Measurements from ENCODE around the gene LEUTX.

LEUTX gene

DNA sequence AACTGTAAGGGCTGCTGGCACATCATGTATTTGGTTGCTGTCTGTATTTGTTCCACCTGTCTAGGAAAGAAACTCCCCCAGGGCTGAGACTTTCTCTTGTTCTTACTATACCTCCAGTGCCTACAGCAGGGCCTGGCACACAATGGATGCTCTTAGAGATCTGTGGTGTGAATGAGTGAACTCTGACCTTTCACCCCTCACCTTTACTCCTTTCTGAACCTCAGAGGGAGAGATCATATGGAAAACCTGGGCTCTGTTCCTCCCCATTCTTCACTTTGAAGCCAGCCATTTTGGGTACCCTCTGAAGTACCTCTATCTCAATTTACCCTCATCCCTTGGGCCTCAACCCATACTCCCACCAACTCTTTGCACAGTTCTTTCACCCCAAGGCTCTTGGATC is 52.2 kb downstream of the LEUTX start:
- DNase-seq (ENCODE audit: low read depth), result no peak
- H3K4me3 ChIP-seq (ENCODE audit: low read depth, low read length), result no peak overlapping the region
- TF ChIP-seq, protein P1, sequence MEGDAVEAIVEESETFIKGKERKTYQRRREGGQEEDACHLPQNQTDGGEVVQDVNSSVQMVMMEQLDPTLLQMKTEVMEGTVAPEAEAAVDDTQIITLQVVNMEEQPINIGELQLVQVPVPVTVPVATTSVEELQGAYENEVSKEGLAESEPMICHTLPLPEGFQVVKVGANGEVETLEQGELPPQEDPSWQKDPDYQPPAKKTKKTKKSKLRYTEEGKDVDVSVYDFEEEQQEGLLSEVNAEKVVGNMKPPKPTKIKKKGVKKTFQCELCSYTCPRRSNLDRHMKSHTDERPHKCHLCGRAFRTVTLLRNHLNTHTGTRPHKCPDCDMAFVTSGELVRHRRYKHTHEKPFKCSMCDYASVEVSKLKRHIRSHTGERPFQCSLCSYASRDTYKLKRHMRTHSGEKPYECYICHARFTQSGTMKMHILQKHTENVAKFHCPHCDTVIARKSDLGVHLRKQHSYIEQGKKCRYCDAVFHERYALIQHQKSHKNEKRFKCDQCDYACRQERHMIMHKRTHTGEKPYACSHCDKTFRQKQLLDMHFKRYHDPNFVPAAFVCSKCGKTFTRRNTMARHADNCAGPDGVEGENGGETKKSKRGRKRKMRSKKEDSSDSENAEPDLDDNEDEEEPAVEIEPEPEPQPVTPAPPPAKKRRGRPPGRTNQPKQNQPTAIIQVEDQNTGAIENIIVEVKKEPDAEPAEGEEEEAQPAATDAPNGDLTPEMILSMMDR (IDR thresholded peaks at IDR 0.05; ENCODE audit: insufficient read depth, low read depth, low read length, missing control alignments), result no peak

DNA sequence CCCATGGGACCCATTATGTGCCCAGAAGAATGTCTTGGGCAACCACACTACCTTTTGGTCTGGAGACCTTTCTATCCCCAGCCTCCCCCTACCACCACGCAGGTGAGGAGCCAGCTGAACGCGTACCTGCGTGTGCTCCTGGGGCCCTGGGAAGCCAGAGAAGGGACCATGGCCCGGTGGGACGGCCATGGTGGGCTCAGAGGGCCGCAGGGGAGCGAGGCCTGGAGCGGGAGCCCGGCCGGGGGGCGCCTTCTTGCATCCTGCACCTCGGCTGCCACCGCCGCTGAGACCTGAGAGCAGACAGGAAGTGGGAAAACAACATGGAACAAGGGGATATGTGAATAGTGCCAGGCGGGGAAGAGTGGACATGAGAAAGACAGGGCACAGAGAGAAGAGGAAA is 53.0 kb downstream of the LEUTX start:
- TF ChIP-seq, protein P1 (IDR thresholded peaks at IDR 0.05; ENCODE audit: insufficient read depth, low read depth, low read length, missing control alignments), result no peak
- DNase-seq (ENCODE audit: low read depth), result no peak
- no peak overlapping the region for H3K4me3 ChIP-seq (ENCODE audit: low read depth, low read length)

DNA sequence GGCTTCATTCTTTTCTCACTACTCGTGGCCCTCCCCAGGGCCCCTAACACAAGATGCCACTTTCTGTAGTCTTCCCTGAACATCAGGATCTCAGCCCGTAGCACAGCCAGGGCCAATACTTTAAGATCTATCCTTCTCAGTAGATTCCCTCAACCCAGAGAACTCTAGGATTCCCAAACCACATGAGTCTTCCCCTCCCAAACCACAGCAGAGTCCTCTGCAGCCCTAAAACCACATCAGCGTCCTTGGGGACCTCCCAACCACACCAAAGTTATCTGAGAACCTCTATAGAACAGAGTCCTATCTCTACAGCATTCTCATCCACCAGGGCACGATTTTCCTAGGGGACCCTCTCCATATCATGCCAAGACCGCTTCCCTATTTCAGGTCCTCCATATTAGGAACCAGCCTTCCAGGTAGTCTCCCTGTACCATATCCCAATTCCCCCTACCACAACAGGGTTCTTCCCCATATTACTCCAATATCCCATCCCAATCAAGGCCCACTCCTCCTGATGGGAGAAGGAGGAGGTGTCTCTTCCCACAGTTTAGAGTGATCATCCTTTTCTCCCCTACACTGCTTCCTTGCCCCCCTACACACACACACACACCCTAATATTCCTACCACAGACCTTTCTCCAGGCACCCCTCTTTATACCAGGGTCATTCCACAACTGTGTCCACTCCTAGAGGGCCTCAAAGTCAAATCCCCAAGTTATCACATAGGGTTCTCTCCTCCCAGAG is 53.9 kb downstream of the LEUTX start:
- no peak for DNase-seq (ENCODE audit: low read depth)
- H3K4me3 ChIP-seq (ENCODE audit: low read depth, low read length), result peak overlapping the region; percentile 70
- TF ChIP-seq, protein P1 (IDR thresholded peaks at IDR 0.05; ENCODE audit: insufficient read depth, low read depth, low read length, missing control alignments), result no peak

DNA sequence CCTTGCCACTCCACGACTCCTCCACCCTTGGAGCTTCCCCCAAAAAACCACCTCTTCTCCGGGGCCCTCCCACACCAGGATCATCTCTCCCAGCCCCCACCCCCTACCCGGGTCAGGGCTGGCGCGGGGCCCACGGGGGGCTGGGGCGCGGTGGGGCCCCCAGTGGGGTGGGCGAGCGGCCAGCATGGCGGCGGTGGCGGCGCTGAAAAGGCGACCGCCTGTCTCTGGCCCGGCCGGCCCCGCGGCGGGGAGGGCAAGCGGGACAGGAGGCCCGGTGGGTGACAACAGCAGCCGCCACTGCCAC is 54.5 kb downstream of the LEUTX start:
- TF ChIP-seq, protein P1 (IDR thresholded peaks at IDR 0.05; ENCODE audit: insufficient read depth, low read depth, low read length, missing control alignments), result no peak
- DNase-seq (ENCODE audit: low read depth), result no peak
- H3K4me3 ChIP-seq (ENCODE audit: low read depth, low read length), result peak overlapping the region; percentile 70

DNA sequence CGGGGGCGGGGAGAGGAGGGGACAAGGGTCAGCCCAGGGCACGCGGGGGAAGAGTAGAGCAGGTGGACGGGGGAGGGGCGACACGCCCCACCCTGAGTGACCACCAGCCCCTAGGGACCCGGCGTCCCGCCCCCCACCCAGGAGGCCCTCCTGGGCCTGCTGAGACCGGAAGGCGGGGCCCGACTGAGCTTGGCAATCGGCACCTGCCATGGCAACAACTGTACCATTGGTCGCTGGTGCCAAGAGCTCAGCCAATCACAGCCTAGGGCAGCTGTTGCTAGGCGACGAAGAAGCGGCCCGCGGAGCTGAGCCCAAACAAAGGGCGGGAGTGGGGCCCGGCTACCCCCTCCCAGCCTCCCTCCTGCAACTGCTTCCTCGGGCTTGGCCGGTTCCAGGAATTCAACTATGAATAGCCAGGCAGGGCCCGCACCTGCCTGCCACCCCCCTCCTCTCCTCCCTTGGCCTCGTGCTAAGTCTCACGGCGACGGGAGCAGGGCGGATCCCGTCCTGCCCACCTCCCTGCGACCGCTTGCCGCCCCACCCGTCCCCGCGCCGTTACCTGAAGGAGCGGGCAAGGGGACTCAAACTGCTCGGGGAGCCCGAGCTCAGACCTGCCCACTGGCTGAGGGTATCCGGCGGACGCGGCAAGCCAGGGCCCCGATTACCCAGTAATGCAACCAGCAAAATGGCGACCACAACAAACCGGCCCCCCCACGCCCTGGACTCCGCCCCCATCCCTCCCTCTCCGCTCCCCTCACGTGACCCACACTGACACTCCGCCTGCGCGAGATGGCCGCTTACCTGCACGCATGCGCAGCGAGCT is 55.0 kb downstream of the LEUTX start, which contains the start of gene DYRK1B:
DYRK1B (minus strand) TSS at position 699 of the 823 bp plus-strand sequence. CDS start 2,295 bp downstream, outside the sequence.
- TF ChIP-seq, protein P1 (IDR thresholded peaks at IDR 0.05; ENCODE audit: insufficient read depth, low read depth, low read length, missing control alignments), result no peak
- peak; percentile 99 for DNase-seq (ENCODE audit: low read depth)
- peak within 1 kb of the TSS; percentile 70 for H3K4me3 ChIP-seq (ENCODE audit: low read depth, low read length)

DNA sequence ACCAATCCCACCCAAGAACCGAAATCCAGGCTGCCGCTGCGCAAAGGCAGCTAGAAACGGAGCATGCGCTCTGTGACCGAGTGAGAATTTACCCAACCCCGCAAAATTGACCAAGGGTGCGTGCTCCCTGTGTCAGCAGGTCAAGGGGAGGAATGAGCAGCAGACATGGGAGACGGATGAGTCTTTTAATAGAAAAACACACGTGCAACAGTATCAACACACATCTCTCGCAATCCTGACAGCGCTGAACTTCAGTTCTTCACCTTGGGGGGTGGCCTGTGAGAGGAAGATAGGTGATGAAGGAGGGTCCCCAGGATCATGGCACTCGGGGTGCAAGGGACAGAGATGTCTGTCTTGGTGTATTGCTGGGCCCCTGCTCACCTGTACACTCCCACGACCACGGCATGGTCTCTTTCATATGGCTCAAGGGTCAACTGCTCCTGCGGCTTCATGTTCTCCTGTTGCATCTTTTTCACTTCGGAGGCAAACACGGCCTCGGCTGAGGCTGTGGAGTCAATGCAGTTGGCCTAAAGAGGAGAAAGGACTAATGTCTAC is 55.7 kb downstream of the LEUTX start:
- no peak overlapping the region; the same call in 1 of the 2 replicates for H3K4me3 ChIP-seq (ENCODE audit: low read depth, low read length)
- TF ChIP-seq, protein P1 (IDR thresholded peaks at IDR 0.05; ENCODE audit: insufficient read depth, low read depth, low read length, missing control alignments), result no peak
- DNase-seq (ENCODE audit: low read depth), result no peak
